Astrocyte of the spinal cord (primary cell): ENCODE data around the gene AAK1.

Experiments used
- DNase-seq: peaks from one replicate; pipeline ENCODE4 v3.0.0; 2011; ENCODE audit warnings: low read depth, low spot score
- H3K4me3 ChIP-seq: 2 replicates; pipeline ENCODE4 v1.5.1; 2011; ENCODE audit warnings: low read depth, mild to moderate bottlenecking, low read length, moderate library complexity
- in situ Hi-C: cut with HindIII; loops from 2 replicates; pipeline ENCODE4 v1.10.0; 2017; ENCODE audit warnings: low sequenced_read_pairs
- TF ChIP-seq, protein P1 (sequence below): IDR thresholded peaks from 2 replicates; pipeline ENCODE4 v1.5.1; 2012; ENCODE audit warnings: low read depth, mild to moderate bottlenecking, low read length, inconsistent platforms

The AAK1 gene

GRCh38 chr2:69477627-69478026, 165.9 kb downstream of the AAK1 start:
- TF ChIP-seq, protein P1, sequence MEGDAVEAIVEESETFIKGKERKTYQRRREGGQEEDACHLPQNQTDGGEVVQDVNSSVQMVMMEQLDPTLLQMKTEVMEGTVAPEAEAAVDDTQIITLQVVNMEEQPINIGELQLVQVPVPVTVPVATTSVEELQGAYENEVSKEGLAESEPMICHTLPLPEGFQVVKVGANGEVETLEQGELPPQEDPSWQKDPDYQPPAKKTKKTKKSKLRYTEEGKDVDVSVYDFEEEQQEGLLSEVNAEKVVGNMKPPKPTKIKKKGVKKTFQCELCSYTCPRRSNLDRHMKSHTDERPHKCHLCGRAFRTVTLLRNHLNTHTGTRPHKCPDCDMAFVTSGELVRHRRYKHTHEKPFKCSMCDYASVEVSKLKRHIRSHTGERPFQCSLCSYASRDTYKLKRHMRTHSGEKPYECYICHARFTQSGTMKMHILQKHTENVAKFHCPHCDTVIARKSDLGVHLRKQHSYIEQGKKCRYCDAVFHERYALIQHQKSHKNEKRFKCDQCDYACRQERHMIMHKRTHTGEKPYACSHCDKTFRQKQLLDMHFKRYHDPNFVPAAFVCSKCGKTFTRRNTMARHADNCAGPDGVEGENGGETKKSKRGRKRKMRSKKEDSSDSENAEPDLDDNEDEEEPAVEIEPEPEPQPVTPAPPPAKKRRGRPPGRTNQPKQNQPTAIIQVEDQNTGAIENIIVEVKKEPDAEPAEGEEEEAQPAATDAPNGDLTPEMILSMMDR, result no peak
- in situ Hi-C loops, result no loop called here
- no peak overlapping the region for H3K4me3 ChIP-seq
- no peak for DNase-seq

- in situ Hi-C loops, result no loop called here
- TF ChIP-seq, protein P1, result no peak
- no peak for DNase-seq
- no peak overlapping the region for H3K4me3 ChIP-seq
Observed at GRCh38 chr2:69474688-69475087, 168.9 kb downstream of the AAK1 start.

DNA sequence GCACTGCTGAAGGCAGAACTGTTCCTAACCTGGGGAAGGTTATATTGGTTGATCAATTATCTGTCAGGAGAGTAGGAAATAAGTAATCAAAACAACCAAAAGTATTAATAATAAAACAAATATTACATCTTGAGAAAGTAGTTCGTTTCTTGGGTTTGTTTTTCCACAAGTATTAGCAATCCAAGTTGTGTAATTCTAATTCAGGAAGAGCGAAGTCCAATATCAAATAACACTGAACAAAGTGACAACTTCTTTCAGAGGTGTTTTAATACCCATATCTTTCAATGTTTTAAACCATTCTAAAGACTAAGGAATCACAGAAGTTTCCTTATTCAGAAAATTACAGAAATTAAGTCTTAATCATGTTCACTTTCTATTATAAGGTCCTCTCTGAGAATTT, 171.7 kb downstream of the AAK1 start:
- DNase-seq, result no peak
- TF ChIP-seq, protein P1, result no peak
- in situ Hi-C loops, result no loop called here
- no peak overlapping the region for H3K4me3 ChIP-seq

- no peak overlapping the region for H3K4me3 ChIP-seq
- no peak for DNase-seq
- TF ChIP-seq, protein P1, result no peak
- in situ Hi-C loops, result no loop called here
Observed at GRCh38 chr2:69470911-69471310, 172.6 kb downstream of the AAK1 start.

DNA sequence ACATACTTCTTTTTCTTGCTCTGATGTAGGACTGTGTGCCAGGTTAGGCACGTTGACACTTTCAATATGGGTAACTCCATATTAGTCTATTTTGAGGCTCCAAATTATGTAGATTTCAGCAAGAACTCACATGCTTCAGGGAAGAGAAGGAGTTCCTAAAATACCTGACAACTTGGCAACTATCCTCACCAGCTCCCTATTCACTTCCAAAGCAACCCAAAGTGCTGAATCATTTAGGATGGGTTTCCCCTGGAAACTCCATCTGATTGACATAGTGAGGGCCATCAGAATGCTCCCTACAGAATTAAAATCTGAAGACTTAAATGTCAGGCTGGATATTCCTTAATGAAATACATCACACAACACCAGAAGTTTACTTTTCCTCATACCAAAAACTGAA, 173.8 kb downstream of the AAK1 start:
- DNase-seq, result no peak
- H3K4me3 ChIP-seq, result no peak overlapping the region
- in situ Hi-C loops, result no loop called here
- TF ChIP-seq, protein P1, result no peak

GRCh38 chr2:69469375-69469774, 174.2 kb downstream of the AAK1 start:
- TF ChIP-seq, protein P1, result no peak
- no peak for DNase-seq
- no peak overlapping the region for H3K4me3 ChIP-seq
- in situ Hi-C loops, result no loop called here

DNA sequence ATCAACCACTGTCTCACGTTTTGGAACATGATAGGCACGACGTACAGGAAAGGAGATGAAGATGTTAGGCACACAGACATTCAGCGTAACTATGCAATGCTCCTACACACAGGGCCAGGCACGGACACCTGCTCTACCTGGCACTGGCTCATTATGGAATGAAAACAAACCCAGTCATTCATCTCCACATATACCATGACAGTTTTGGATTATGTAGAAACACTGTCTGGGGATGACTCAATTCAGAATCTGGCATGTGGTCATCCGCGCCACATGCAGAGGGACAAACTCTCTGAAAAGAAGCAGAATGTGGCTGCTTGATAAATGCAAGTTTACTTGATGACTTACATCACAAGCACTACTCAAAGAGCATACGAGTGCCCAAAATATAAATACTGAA, 176.8 kb downstream of the AAK1 start:
- H3K4me3 ChIP-seq, result no peak overlapping the region
- in situ Hi-C loops, result no loop called here
- no peak for DNase-seq
- TF ChIP-seq, protein P1, result no peak
